Measurements from ENCODE around the gene SMARCD1.

The SMARCD1 gene

DNA sequence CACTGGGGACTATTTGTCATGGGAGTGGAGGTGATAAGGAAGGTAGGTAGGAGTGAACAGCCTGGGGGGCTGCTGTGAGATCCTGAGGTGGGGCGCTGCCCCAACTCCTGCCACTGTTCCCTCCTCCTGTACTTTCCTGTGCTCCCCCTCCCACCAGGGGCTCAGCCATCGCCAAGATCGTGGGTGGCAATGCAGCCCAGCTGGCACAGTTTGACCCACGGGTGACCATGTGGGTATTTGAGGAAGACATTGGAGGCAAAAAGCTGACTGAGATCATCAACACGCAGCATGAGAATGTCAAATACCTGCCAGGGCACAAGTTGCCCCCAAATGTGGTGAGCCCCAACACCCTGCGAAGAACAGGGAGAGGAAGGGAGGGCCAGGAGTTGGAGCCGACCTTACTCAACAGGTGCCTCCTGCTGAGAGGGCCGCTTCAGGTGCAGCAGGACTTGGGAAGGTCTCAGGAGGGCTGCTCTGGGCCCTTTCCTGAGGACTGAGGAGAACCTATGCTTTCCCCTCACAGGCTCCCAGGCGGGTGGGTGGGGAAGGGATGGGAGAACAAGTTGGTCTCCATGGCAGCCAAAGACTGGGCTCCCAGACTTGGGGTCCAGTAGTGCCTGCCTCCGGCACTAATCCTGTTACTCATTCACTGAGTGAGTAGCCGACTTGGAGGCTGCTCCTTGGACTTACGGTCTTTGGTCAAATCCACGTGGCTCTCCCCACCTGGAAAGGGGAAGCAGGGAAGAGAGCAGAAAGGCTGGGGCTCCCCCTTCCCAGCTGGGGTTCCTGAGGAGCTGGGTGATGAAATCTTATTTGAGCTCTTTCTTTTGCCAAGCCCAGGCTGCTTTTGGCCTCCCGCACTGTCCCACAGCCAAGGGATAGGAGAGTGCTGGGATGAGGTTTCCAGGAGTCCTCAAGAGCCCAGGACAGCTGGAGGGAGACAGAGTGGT is 19.6 kb downstream of the SMARCD1 start:
- DNase-seq (ENCODE audit: low read depth), result no peak

DNA sequence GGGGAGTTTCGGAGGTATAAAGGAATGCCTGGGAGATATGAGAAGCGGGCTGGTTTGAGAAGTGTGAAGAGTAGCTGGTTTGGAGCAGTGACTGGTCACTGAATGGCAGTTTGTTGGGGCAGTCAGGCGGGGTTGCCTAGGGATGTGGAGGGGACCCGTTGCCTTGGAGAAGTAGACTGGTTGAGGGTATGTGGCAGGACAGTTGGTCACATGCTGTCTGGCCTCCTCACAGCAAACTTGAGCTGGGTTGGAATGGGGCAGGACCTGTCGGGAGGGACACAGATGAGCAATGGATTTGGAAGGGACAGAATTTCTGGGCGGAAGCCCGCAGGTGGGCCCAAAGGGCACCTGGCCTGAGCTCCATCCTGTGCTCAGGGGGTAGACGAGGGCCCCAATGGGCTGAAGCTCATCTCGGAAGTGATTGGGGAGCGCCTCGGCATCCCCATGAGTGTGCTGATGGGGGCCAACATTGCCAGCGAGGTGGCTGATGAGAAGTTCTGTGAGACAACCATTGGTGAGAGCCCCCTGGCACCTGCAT is 20.8 kb downstream of the SMARCD1 start:
- no peak for DNase-seq (ENCODE audit: low read depth)

DNA sequence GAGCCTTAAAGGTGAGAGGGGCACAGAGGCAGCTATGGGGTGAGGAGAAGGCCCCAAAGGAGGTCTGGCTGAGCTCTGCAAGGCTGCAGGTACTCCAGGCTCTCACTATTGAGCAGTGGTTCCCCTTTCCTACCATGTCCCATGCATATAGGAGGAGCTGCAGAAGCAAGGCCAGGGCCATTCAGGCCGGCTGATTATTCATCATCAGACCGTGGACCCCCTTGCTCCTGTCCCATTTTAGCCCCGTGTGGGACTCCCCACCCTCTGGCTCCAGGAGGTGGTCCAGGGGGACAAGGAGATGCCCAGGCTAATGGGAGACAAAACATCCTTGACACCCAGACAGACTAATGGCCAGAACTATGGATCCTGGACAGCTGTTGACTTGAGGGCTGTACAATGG is 21.8 kb downstream of the SMARCD1 start:
- no peak for DNase-seq (ENCODE audit: low read depth)

DNA sequence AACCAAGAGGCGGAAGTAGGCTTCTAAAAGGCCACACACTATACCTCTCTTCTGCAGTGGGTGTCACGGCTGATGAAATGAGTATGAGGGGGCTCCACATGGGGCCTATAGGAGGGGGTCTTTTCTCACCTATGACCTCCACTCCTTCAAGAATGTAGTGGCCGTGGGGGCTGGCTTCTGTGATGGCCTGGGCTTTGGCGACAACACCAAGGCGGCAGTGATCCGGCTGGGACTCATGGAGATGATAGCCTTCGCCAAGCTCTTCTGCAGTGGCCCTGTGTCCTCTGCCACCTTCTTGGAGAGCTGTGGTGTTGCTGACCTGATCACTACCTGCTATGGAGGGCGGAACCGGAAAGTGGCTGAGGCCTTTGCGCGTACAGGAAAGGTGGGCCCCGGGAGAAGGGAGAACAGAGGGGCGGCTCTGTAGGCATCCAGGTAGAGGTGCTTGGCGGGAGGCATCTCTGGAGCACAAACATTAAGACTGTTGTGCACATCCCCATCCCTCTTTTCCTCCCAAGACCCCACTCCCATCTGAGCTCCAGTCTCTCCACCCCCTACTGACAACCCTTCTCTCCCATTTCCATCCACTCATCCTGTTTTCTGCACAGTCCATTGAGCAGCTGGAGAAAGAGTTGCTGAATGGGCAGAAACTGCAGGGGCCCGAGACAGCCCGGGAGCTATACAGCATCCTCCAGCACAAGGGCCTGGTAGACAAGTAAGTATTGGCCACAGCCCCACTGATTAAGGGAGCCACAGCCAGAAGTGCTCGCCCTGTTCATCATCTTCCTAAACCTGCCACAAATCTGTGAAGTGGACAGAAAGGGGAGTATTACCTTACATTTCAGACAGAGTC is 22.5 kb downstream of the SMARCD1 start:
- DNase-seq (ENCODE audit: low read depth), result no peak

DNA sequence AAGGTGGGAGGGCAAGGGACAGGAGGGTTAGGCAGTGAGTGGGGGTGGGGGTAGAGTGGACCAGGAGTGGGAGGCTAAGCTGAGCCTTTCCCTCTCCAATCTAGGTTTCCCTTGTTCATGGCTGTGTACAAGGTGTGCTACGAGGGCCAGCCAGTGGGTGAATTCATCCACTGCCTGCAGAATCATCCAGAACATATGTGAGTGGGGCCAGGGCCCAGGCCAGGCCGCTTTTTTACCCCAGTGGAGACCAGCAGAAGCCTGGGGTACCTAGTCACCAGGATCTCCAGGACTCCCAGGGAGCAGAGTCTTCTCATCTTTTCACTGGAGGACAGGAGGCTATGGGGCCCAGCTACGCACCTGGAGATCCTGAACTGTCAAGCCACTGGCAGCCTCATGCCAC is 24.2 kb downstream of the SMARCD1 start:
- no peak for DNase-seq (ENCODE audit: low read depth)

DNA sequence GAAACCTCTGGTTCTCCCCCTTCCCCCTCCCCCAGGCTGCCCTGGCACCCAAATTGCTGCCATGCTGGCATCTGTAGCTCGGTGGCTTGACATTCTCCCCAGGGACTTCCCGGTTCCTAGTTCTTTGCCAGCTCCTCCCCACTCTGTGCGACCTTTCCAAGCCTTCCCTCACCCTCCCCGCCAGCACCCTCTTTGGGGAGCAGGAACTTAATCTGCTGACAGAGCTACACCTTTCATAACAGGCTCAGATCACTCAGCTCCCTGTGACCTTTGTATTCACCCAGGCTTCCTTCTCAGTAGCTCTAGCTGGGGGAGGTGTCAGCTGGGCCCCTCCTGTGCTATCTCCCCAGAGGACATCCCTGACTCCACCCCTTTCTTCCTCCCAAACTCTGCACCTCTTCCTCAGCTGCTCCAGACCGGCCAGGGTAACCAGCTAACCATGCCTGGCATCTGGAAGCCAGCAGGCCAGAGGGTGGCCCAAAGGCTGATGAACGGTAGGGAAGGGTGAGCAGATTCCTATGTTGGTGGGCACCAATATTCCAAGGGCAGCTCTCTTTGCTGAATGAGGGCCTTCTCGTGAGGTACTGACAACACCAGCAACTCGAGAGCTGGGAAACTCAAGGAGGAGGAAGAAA is 25.1 kb downstream of the SMARCD1 start:
- DNase-seq (ENCODE audit: low read depth), result no peak

DNA sequence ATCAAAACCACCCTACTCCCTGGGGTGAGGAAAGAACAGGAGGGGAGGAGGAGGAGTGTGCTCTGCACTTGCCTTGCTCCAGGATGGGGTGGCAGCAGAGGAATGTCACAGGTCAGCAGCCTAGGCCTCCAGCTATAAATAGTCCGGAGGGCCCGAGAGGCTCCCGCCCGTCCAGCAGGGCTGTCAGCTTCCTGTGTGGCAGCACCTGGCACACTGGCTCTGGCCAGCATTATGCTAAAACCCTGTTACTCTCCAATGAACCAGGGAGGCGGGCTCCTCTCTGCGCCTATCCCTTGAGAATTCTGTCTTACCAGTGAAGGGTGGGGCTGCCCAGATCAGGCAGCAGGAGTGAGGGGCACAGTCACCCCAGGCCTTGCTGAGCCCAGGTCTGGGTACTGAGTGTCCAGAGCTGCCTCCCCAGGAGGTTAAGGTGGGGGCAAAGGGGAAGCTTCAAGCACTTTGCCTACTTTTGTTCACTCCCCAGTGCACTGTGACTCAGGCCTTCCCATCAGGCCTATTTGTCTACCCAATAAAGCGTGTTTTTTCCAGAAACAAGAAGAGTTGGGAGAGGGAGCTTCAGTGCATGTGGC is 25.7 kb downstream of the SMARCD1 start:
- DNase-seq (ENCODE audit: low read depth), result no peak

DNA sequence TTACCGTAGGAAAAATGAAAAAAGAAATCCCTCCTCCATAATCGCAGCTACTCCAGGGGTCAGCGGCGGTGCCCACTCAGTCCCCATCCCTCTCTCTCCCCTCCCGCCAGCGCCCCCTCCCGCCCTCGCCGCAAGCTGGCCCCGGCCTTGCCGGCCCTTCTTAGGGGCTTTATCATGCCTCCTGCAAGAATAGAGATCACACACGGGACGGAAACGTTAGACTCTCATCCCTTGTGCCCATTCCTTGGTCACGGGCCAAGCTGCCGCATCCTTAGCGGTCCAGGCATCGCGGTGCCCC is 26.2 kb downstream of the SMARCD1 start:
- no peak for DNase-seq (ENCODE audit: low read depth)

DNA sequence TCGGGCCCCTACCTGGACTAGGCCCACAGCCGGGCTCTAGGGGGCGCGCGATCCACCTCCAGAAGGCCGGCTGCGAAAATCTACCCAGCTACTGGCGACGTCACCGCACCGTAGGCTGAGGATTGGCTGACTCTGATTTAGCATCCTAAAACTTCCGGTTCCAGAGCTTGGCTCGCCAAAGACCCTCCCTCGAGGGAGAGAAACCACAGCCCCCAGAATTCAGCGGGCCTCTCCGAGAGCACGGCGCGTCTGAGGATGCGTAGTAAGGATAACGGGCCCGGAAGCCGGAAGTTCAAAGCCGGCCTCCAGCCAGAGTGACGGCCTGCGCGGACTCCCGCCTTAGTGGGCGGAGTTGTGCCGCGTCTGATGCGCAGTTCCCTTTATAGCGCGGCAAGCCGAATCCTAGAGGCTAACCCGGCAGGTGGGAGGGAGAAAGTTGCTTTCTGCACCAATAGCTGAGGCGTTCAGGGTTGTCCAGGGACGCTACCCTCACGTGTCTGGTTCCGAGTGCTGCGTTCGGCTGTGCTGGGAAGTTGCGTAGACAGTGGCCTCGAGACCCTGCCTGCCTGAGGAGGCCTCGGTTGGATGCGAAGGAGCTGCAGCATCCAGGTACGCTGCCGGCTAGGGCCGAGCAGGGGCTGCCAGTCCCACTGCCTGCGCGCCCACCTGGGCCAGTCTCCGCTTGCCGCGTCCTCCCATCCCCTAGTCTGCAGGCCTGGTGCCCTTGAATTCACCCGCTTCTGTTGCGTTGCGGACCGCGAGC is 26.7 kb downstream of the SMARCD1 start, which contains the start of gene COX14:
Gene COX14, plus strand, starts transcription at position 544 of the 763 bp plus-strand sequence. CDS start 7,808 bp downstream, outside the sequence.
- DNase-seq (ENCODE audit: low read depth), result peak; percentile 96

DNA sequence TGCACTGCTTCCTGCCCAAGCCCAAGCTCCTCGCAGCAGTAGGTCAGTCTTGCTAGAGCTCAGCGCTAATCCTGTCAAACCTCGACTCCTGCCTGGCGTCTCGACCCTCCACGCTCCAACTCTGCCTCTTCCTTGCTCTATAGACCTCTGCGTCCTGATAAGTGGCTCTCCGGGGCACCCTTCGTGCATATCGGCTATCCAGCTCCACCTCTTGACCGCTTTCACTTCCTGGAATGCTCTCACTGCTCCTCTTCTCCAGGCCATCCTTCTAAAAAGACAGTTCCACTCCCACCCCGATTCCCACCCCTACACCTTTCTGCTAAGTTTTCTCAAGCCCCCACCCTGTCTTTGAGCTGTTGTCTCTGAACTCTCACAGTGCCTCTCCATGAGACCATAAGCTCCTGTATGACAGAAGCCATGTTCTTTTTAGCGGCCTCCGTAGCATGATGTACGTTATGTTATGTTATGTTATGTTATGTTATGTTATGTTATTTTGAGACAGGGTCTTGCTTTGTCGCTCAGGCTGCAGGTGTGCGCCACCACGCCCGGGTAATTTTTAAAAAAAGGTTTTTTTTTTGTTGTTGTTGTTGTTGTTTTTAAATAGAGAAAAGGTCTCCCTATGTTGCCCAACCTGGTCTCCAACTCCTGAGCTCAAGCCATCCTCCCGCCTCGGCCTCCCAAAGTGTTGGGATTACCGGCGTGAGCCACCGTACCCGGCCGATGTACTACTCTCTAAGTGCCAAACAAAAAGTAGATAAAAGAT is 27.5 kb downstream of the SMARCD1 start:
- DNase-seq (ENCODE audit: low read depth), result no peak

DNA sequence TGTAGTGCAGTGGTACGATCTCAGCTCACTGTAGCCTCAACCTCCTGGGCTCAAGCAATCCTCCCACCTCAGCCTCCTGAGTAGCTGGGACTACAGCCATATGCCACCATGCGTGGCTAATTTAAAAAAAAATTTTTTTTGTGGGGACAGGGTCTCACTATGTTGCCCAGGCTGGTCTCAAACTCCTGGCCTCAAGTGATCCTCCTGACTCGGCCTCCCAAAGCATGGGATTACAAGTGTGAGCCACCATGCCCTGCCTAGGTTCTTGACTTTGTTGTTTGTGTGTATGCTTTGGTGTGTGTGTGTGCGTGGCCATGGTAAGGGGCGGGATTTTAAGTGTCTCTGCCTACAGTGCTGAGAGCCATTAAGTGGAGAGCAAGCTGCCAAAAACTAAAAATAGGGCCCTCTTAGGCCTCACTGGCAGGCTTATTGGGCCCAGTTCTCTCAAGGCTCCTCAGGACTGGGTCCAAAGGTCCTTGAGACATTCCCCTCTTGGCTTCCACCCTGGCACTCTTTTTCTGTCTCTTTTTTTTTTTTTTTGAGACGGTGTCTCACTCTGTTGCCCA is 32.0 kb downstream of the SMARCD1 start:
- DNase-seq (ENCODE audit: low read depth), result no peak

DNA sequence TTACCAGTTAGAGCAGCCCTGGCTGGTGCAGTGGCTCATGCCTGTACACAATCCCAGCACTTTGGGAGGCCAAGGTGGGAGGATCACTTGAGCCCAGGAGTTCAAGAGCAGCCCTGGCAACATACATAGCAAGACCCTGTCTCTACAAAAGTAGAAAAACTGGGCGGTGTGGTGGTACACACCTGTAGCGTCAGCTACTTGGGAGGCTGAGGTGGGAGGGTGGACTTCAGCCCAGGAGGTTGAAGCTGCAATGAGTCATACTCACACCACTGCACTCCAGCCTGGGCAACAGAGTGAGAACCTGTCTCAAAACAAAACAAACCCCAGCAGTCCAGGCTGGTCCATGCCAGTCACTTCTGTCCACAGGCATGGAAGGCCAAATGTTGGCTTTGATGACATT is 34.2 kb downstream of the SMARCD1 start:
- no peak for DNase-seq (ENCODE audit: low read depth)

DNA sequence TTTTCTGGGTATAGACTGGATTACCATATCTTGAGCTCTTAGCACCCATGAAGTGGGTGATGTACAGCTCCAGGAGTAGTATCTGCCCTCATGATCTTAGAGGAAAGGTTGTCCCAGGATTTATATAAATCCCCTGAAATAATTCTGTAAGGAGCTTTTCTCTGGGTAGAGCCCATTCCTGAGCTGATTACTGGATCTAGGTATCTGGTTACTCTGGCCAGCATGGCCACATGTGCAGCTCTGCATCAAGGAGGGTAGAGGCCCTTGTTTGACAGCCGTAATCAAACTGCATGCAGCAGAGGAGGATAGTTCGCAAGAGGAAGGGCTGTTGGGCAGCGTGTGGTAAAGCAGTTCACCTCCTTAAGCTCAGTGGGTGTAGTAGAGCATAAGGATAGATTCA is 35.4 kb downstream of the SMARCD1 start:
- DNase-seq (ENCODE audit: low read depth), result no peak

DNA sequence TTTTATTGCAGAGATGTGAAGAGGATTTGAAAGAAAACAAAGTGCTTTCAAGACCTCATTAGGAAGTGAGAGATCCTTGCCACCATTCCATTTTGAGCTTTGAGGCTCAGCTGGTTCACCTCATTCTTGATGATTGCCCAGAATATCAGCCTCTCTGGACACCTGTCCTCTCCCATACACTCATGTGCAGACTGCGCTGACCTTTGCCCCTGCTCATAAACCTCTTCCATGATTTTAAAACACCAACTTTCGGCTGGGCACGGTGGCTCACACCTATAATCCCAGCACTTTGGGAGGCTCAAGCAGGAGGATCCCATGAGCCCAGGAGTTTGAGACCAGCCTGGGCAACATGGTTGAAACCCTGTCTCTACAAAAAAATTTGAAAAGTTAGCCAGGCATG is 35.8 kb downstream of the SMARCD1 start:
- no peak for DNase-seq (ENCODE audit: low read depth)

DNA sequence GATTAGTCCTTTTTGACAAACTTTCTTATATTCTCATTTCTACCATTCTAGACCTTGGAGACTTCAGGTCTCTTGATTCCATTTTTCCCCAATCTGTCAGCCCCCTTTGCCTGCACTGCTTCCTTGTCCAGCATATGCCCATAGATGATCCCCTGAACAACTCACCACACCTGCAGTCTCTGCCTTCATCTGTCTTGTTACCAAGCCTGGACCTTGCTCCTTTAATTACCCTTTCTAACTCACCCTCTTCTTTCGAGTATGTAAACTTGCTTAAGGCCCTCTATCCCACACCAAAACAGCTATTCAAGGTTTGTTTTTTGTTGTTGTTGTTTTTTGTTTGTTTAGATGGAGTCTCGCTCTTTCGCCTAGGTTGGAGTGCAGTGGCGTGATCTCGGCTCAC is 36.5 kb downstream of the SMARCD1 start:
- no peak for DNase-seq (ENCODE audit: low read depth)

DNA sequence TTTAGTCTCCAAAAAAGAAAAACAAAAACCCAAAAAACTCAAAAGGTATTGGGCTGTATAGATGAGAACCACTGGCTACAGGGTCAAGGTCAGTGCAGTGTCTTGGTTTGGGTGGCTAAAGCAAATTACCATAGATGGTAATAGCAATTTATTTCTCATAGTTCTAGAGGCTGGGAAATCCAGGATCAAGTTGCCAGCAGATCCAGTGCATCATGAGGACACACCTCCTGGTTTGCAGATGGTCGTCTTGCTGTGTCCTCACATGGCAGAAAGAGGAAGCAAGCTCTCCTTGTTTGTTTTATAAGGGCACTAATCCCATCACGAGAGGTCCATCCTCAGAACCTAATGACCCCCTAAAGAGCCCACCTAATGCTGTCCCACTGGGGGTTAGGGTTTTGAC is 38.1 kb downstream of the SMARCD1 start:
- no peak for DNase-seq (ENCODE audit: low read depth)

DNA sequence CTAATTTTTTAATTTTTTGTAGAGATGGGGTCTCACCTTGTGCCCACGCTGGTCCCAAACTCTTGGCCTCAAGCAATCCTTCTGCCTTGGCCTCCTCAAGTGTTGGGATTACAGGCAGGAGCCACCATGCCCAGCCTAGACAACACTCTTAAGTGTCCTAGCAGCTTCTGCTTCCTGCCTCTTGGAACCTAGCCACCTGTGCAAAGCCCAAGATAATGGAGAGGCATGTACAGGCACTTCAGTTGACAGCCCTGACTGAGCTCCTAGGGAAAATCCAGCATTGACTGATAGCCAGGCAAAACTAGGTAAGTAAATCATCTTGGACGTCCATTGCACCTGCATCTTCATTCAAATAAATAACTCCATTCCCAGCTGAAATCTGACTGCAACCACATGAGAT is 42.4 kb downstream of the SMARCD1 start:
- no peak for DNase-seq (ENCODE audit: low read depth)

DNA sequence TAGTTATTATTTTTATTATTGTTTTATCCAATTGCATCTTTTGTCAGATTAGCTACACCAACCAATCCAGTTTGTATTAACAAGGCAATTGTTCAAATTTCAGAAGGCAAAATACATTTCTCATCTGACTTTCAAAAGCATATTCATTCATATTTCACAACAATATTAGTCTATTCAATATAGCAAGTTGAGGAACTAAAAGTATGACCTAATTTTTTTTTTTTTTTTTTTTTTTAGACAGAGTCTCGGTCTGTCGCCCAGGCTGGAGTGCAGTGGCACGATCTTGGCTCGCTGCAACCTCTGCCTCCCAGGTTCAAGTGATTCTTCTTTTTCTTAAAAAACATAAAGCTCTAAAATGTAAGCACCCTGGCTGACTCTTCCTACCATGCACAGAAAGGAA is 44.1 kb downstream of the SMARCD1 start:
- no peak for DNase-seq (ENCODE audit: low read depth)

DNA sequence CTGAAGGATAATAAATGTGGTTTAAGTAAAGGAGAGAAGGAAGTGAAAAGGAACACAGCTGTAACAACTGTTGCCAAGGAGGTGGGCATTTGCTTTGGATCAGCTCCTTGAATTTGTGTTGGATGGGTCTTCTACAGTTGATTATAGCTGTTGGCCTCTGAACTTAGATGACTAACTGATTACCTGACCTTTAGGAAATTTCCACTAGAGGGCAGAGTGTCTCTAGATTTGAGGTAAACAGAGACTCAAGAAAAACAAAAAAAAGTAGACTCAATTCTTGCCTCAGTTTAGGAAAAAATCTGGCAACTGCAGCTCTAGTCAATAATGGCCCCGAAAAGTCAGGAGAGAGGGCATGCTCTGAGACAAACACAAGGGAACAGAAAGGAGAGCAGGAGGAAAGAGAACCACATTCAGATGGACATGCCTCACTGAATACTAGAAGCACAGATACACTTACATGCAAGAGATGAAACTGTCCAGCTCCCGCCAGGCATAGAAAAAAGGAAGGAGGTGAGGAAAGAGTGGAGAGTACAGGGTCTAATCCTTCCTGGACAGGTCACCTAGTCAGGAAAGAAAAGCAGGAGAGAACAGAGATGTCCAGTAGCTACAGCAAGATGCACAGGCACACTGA is 47.5 kb downstream of the SMARCD1 start:
- no peak for DNase-seq (ENCODE audit: low read depth)

DNA sequence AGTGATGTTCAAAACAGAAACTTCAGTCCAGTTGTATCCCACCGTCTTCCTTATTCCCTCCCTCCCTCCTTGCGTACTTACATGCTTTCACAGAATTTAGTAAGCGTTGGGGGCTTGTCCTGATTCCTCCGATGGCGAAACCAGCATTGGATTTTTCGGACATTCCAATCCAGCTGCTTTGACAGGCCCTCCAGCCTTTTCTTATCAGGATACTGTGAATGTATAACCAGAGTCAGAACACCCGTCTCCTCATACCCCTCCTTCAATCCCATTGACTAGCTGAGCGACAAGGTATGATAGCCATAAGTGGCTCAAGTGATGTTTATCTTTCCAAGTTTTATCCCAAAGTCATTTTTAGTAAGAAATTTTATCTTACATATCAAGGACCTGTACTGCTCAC is 57.9 kb downstream of the SMARCD1 start:
- DNase-seq (ENCODE audit: low read depth), result no peak

Measured in GM04503 (cell line).